ENCODE data around the gene FAM20B. TPM values are rescaled to one million over a fixed set of nuclear protein-coding genes. Genes with fewer than 3 reads are reported as not detected.

FAM20B gene
- total and polyA plus RNA-seq, 2 of the 13 experiments (the other 11 are each of a cell fraction or from before 2014, with no cell fraction given) = 13.8 to 26.9 TPM

DNA sequence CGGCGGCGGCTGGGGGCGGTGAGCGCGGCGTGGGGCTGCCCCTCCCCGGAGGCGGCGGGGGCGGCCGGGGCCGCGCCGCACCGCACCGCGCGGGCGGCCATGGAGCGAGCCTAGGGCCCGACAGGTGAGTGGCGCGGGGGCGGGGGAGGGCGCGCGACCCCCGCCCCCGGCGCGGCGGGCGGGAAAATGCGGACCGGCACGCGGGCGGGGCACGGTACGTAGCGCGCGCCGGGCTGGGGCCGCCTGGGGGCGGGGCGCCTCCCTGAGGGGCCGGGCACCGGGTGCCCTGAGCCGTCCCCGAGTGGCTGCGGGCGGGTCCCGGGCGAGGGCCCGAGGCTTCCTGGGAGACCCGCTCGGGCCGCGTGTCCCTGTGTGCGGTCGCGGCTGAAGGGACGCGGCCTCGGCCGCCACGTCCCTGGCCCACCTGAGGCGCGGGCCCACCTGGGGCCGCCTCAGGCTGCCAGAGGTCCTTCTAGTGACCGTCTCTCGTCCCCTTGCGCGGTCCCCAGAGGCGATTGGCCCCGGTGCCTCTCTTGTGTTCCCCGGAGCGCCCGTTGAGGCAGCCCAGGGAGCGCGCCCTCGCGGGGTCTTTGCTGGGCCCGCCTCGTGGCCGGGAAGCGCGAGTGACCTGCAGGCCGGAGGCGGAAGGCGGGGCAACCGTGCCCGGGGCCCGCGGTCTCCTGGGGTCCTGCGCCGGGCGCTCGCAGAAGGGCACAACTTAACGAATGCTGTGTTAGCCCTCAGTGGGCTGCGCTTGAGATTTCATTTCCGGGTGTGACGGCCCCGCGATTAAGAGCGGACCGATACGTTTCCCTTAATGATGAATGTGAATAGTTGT lies 500 bp downstream of the FAM20B start (continued):
- TF ChIP-seq ZNF564 (CRISPR knock-in tag; IDR thresholded peaks at IDR 0.05) (peak; percentile 72; the same call in 1 of the 2 replicates), ZNF326 (CRISPR knock-in tag; IDR thresholded peaks at IDR 0.05; ENCODE audit: borderline replicate concordance) (no peak), ESRRA (CRISPR knock-in tag; IDR thresholded peaks at IDR 0.05; ENCODE audit: low read depth) (0 out of 2 replicates have a peak, but pooled peaks have one; percentile 25), POGZ (CRISPR knock-in tag; IDR thresholded peaks at IDR 0.05) (peak; percentile 54; the same call in 1 of the 2 replicates), ZNF619 (CRISPR knock-in tag; IDR thresholded peaks at IDR 0.05) (no peak; the same call in 1 of the 2 replicates), PBX3 (CRISPR knock-in tag; IDR thresholded peaks at IDR 0.05; ENCODE audit: borderline replicate concordance) (no peak), NRL (CRISPR knock-in tag; IDR thresholded peaks at IDR 0.05; ENCODE audit: borderline replicate concordance) (peak; percentile 95), PAWR (CRISPR knock-in tag; IDR thresholded peaks at IDR 0.05; ENCODE audit: borderline replicate concordance) (no peak), RAD21 (CRISPR knock-in tag; IDR thresholded peaks at IDR 0.05) (peak; percentile 47), ZNF530 (CRISPR knock-in tag; IDR thresholded peaks at IDR 0.05; ENCODE audit: low read depth) (0 out of 2 replicates have a peak, but pooled peaks have one; percentile 82), ZNF687 (CRISPR knock-in tag; IDR thresholded peaks at IDR 0.05) (peak; percentile 92), SP2 (CRISPR knock-in tag; IDR thresholded peaks at IDR 0.05) (no peak; the same call in 1 of the 2 replicates), ARHGAP35 (CRISPR knock-in tag; IDR thresholded peaks at IDR 0.05; ENCODE audit: borderline replicate concordance) (peak; percentile 66; the same call in 1 of the 2 replicates), ZSCAN31 (CRISPR knock-in tag; IDR thresholded peaks at IDR 0.05; ENCODE audit: low read depth) (peak; percentile 83), MYNN (CRISPR knock-in tag; IDR thresholded peaks at IDR 0.05; ENCODE audit: low read depth) (no peak), KLF12 (CRISPR knock-in tag; IDR thresholded peaks at IDR 0.05; ENCODE audit: borderline replicate concordance) (peak; percentile 75; the same call in 1 of the 2 replicates), NKX3-1 (CRISPR knock-in tag; IDR thresholded peaks at IDR 0.05) (peak; percentile 55; the same call in 1 of the 2 replicates)
- TF ChIP-seq, protein P1, sequence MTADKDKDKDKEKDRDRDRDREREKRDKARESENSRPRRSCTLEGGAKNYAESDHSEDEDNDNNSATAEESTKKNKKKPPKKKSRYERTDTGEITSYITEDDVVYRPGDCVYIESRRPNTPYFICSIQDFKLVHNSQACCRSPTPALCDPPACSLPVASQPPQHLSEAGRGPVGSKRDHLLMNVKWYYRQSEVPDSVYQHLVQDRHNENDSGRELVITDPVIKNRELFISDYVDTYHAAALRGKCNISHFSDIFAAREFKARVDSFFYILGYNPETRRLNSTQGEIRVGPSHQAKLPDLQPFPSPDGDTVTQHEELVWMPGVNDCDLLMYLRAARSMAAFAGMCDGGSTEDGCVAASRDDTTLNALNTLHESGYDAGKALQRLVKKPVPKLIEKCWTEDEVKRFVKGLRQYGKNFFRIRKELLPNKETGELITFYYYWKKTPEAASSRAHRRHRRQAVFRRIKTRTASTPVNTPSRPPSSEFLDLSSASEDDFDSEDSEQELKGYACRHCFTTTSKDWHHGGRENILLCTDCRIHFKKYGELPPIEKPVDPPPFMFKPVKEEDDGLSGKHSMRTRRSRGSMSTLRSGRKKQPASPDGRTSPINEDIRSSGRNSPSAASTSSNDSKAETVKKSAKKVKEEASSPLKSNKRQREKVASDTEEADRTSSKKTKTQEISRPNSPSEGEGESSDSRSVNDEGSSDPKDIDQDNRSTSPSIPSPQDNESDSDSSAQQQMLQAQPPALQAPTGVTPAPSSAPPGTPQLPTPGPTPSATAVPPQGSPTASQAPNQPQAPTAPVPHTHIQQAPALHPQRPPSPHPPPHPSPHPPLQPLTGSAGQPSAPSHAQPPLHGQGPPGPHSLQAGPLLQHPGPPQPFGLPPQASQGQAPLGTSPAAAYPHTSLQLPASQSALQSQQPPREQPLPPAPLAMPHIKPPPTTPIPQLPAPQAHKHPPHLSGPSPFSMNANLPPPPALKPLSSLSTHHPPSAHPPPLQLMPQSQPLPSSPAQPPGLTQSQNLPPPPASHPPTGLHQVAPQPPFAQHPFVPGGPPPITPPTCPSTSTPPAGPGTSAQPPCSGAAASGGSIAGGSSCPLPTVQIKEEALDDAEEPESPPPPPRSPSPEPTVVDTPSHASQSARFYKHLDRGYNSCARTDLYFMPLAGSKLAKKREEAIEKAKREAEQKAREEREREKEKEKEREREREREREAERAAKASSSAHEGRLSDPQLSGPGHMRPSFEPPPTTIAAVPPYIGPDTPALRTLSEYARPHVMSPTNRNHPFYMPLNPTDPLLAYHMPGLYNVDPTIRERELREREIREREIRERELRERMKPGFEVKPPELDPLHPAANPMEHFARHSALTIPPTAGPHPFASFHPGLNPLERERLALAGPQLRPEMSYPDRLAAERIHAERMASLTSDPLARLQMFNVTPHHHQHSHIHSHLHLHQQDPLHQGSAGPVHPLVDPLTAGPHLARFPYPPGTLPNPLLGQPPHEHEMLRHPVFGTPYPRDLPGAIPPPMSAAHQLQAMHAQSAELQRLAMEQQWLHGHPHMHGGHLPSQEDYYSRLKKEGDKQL (CRISPR knock-in tag; IDR thresholded peaks at IDR 0.05; ENCODE audit: low read depth) = 0 out of 2 replicates have a peak, but pooled peaks have one; percentile 14
